Measurements from ENCODE around the gene RXRA. TPM values are rescaled to one million over a fixed set of nuclear protein-coding genes. Genes with fewer than 3 reads are reported as not detected.

Gene RXRA
- total RNA-seq, 1 donor from 2014 or later, result 20.5 TPM

GRCh38 chr9:134375430-134376385, 49.5 kb downstream of the RXRA start:
- DNase-seq, result no peak
- H3K4me3 Mint-ChIP-seq (ENCODE audit: unreplicated experiment), result no peak overlapping the region
- peaks cover 3% of the 10 kb centered on the region for H3K9me3 Mint-ChIP-seq (ENCODE audit: unreplicated experiment)

DNA sequence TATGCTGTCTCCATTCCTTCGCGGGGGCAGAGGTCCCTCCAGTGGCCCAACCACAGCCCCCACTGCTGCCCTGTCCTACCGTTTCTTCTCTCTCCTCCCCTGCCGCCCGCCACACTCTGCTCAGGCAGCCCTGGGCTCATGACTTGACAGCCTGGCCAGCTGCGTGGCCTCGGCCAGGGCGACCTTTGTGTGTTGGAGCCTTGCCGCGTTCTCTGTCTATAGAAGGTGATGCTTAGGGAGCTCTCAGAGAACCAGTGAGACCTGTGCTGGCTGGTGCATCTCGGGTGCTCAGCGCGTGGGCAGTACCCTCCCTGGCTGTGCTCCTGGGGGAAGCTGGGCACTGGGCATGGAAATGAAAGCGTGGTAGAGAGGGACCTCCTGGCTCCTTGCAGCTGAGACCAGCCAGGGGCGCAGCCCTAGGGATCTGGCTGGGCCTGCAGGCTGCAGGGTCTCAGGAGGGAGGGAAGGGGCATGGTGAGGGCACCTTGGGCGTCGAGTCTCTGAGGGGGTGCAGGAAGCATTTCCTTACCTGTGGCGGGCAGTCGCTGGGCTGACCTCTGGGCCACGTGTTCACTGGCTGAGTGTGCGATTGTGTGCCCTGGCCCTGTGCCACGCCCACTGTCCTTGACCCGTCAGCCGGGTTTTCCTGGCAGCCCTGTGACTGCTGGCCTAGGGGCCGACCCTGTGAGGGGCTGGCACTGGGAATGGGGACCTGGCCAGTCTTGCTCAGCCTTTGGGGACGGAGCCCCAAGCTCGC, 50.3 kb downstream of the RXRA start:
- Mint-ChIP-seq H3K9me3 (ENCODE audit: unreplicated experiment) (peaks cover 4% of the 10 kb centered on the region), H3K36me3 (ENCODE audit: unreplicated experiment) (no peaks in the 10 kb centered on the region), H3K27ac (ENCODE audit: unreplicated experiment) (no peak overlapping the region), H3K4me3 (ENCODE audit: unreplicated experiment) (no peak overlapping the region), H3K4me1 (ENCODE audit: low read depth, unreplicated experiment) (peaks cover 24% of the 10 kb centered on the region), H3K27me3 (ENCODE audit: unreplicated experiment) (peaks cover 6% of the 10 kb centered on the region)
- TF ChIP-seq CTCF (IDR thresholded peaks at IDR 0.05; ENCODE audit: partially characterized antibody, unreplicated experiment), result no peak
- no peak for DNase-seq

More at GRCh38 chr9:134375430-134376385, 49.5 kb downstream of the RXRA start:
- H3K4me1 Mint-ChIP-seq (ENCODE audit: low read depth, unreplicated experiment), result peaks cover 21% of the 10 kb centered on the region
- peak overlapping the region; percentile 84 for H3K27ac Mint-ChIP-seq (ENCODE audit: unreplicated experiment)
- peaks cover 4% of the 10 kb centered on the region for H3K27me3 Mint-ChIP-seq (ENCODE audit: unreplicated experiment)
- H3K36me3 Mint-ChIP-seq (ENCODE audit: unreplicated experiment), result no peaks in the 10 kb centered on the region
- no peak for TF ChIP-seq CTCF (IDR thresholded peaks at IDR 0.05; ENCODE audit: partially characterized antibody, unreplicated experiment)

- H3K9me3 Mint-ChIP-seq (ENCODE audit: unreplicated experiment), result peaks cover 4% of the 10 kb centered on the region
- peaks cover 26% of the 10 kb centered on the region for H3K4me1 Mint-ChIP-seq (ENCODE audit: low read depth, unreplicated experiment)
- no peaks in the 10 kb centered on the region for H3K36me3 Mint-ChIP-seq (ENCODE audit: unreplicated experiment)
- H3K27me3 Mint-ChIP-seq (ENCODE audit: unreplicated experiment), result peaks cover 6% of the 10 kb centered on the region
- no peak for DNase-seq
- no peak overlapping the region for H3K4me3 Mint-ChIP-seq (ENCODE audit: unreplicated experiment)
- TF ChIP-seq CTCF (IDR thresholded peaks at IDR 0.05; ENCODE audit: partially characterized antibody, unreplicated experiment), result no peak
- no peak overlapping the region for H3K27ac Mint-ChIP-seq (ENCODE audit: unreplicated experiment)
Measured at GRCh38 chr9:134377143-134377484, 50.9 kb downstream of the RXRA start.

DNA sequence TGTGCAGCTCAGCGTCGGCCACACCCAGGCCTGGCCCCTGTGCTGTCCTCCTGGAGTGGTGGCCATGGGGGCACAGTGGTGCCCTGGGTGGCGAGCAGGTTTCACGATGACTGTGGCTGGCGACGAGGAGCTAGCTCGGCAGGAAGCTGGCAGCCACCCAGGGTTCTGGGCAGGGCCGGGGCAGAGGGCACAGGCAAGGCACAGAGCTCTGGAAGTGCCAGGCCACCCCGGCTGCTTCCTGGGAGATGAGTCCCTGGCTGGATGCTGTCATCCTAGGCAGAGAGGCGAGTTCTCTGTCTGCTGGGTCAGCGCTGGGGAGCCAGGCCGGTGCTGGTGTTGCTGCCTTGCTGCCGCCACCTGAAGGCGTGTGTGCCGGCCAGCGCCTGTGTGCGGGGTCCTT, 51.7 kb downstream of the RXRA start:
- Mint-ChIP-seq H3K4me3 (ENCODE audit: unreplicated experiment) (no peak overlapping the region), H3K4me1 (ENCODE audit: low read depth, unreplicated experiment) (peaks cover 30% of the 10 kb centered on the region), H3K27ac (ENCODE audit: unreplicated experiment) (no peak overlapping the region), H3K9me3 (ENCODE audit: unreplicated experiment) (peaks cover 4% of the 10 kb centered on the region), H3K27me3 (ENCODE audit: unreplicated experiment) (peaks cover 8% of the 10 kb centered on the region), H3K36me3 (ENCODE audit: unreplicated experiment) (no peaks in the 10 kb centered on the region)
- no peak for TF ChIP-seq CTCF (IDR thresholded peaks at IDR 0.05; ENCODE audit: partially characterized antibody, unreplicated experiment)
- no peak for DNase-seq

All from glutamatergic neuron (in vitro differentiated cells).